Upper lobe of right lung (tissue), 1 donor: Measurements from ENCODE around the gene MDH2. TPM values are rescaled to one million over a fixed set of nuclear protein-coding genes. Genes with fewer than 3 reads are reported as not detected.
"Not testable (repeated sequence)": the region's sequence is repeated elsewhere in the genome, so short reads cannot be mapped to it uniquely, and the experiment has no call there.

Source experiments
- ATAC-seq: fragments of 200-7000 bp; cut with Tn5 transposase; one replicate; pipeline ENCODE4 v1.9.1; 2020; ENCODE audit warnings: mild to moderate bottlenecking, moderate library complexity
- DNase-seq: peaks from one replicate; pipeline ENCODE4 v3.0.0-alpha.2; 2020
- H3K27ac ChIP-seq: fragments of 200-600 bp; one replicate; pipeline ENCODE4 v1.8.0; 2022
- H3K27me3 ChIP-seq: fragments of 200-600 bp; one replicate; pipeline ENCODE4 v1.8.0; 2022; ENCODE audit warnings: mild to moderate bottlenecking
- H3K36me3 ChIP-seq: fragments of 200-600 bp; one replicate; pipeline ENCODE4 v1.8.0; 2022
- H3K4me1 ChIP-seq: fragments of 200-600 bp; one replicate; pipeline ENCODE4 v1.8.0; 2022
- H3K4me3 ChIP-seq: fragments of 200-600 bp; one replicate; pipeline ENCODE4 v1.8.0; 2022; ENCODE audit warnings: mild to moderate bottlenecking
- H3K9me3 ChIP-seq: fragments of 200-600 bp; one replicate; pipeline ENCODE4 v1.8.0; 2022
- intact Hi-C: fragments of 100-400 bp; cut with DNase I; formaldehyde crosslinking; loops from one replicate; pipeline ENCODE4 v1.11.0; 2022
- total RNA-seq: library from RNA; stranded (reverse); fragmentation: NEBNext Ultra II Directional; extraction: Animal tissue kit (Norgen Biotek cat#: 25700); gene quantifications from one replicate; pipeline ENCODE4 v1.2.1, GENCODE V29; 2021
- TF ChIP-seq, protein P1 (sequence below): fragments of 200-600 bp; IDR thresholded peaks from one replicate; pipeline ENCODE4 v1.8.0; 2022; ENCODE audit warnings: antibody characterized with exemption
- donor health status: DM: no; HTN: yes; CAD: no; lungs with severe emphysema.

MDH2 gene
- total RNA-seq, 1 donor from 2014 or later: 106 TPM

- no peak overlapping the region for H3K4me3 ChIP-seq
- DNase-seq (no peak), ATAC-seq (no peak)
- intact Hi-C loops: no loop called here
- TF ChIP-seq, protein P1, sequence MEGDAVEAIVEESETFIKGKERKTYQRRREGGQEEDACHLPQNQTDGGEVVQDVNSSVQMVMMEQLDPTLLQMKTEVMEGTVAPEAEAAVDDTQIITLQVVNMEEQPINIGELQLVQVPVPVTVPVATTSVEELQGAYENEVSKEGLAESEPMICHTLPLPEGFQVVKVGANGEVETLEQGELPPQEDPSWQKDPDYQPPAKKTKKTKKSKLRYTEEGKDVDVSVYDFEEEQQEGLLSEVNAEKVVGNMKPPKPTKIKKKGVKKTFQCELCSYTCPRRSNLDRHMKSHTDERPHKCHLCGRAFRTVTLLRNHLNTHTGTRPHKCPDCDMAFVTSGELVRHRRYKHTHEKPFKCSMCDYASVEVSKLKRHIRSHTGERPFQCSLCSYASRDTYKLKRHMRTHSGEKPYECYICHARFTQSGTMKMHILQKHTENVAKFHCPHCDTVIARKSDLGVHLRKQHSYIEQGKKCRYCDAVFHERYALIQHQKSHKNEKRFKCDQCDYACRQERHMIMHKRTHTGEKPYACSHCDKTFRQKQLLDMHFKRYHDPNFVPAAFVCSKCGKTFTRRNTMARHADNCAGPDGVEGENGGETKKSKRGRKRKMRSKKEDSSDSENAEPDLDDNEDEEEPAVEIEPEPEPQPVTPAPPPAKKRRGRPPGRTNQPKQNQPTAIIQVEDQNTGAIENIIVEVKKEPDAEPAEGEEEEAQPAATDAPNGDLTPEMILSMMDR: no peak
- peaks cover 15% of the 10 kb centered on the region for H3K36me3 ChIP-seq
- H3K27me3 ChIP-seq: no peaks in the 10 kb centered on the region
- no peaks in the 10 kb centered on the region for H3K9me3 ChIP-seq
- H3K4me1 ChIP-seq: peaks cover 28% of the 10 kb centered on the region
- H3K27ac ChIP-seq: peak overlapping the region; percentile 30
Measured at GRCh38 chr7:76008156-76008687, 39.7 kb upstream of the MDH2 start.

- Histone ChIP-seq H3K27ac (peak overlapping the region; percentile 53), H3K36me3 (peaks cover 4% of the 10 kb centered on the region), H3K9me3 (no peaks in the 10 kb centered on the region), H3K4me3 (no peak overlapping the region), H3K4me1 (peaks cover 28% of the 10 kb centered on the region), H3K27me3 (no peaks in the 10 kb centered on the region)
- intact Hi-C loops: no loop called here
- peak; percentile 19 for ATAC-seq
- DNase-seq: no peak
- TF ChIP-seq, protein P1: no peak
Measured at GRCh38 chr7:76009672-76010600, 38.0 kb upstream of the MDH2 start.

GRCh38 chr7:76011442-76011861 lies 36.5 kb upstream of the MDH2 start:
- Histone ChIP-seq H3K4me3 (no peak overlapping the region), H3K4me1 (peaks cover 28% of the 10 kb centered on the region), H3K36me3 (peaks cover 4% of the 10 kb centered on the region), H3K27ac (peak overlapping the region; percentile 53), H3K9me3 (no peaks in the 10 kb centered on the region), H3K27me3 (no peaks in the 10 kb centered on the region)
- intact Hi-C loops: no loop called here
- no peak for DNase-seq
- ATAC-seq: peak; percentile 74
- TF ChIP-seq, protein P1: no peak

GRCh38 chr7:76016191-76016947 lies 31.5 kb upstream of the MDH2 start:
- H3K4me1 ChIP-seq: peaks cover 4% of the 10 kb centered on the region
- DNase-seq (no peak), ATAC-seq (no peak)
- H3K9me3 ChIP-seq: no peaks in the 10 kb centered on the region
- no peaks in the 10 kb centered on the region for H3K27me3 ChIP-seq
- TF ChIP-seq, protein P1: no peak
- H3K4me3 ChIP-seq: no peak overlapping the region
- peaks cover 4% of the 10 kb centered on the region for H3K36me3 ChIP-seq
- intact Hi-C loops: no loop called here
- no peak overlapping the region for H3K27ac ChIP-seq

- H3K36me3 ChIP-seq, H3K27ac ChIP-seq, H3K9me3 ChIP-seq, H3K27me3 ChIP-seq, ATAC-seq, H3K4me3 ChIP-seq, DNase-seq, intact Hi-C loops: not testable (repeated sequence)
- H3K4me1 ChIP-seq: peaks cover 14% of the 10 kb centered on the region
Measured at GRCh38 chr7:76018520-76018919, 29.4 kb upstream of the MDH2 start.
